Endothelial cell of umbilical vein (primary cell): ENCODE data around the gene IFIT5. TPM values are rescaled to one million over a fixed set of nuclear protein-coding genes. Genes with fewer than 3 reads are reported as not detected.

ENCODE experiments used
- BruUV-seq: library from RNA; stranded (reverse); fragments of 400-500 nt; replicated peaks from 2 replicates; lab custom pipeline; 2021; lab: Mats Ljungman, UMichigan
- CTCF ChIA-PET: fragments of 300-600, 350-600 bp; sonication (Branson Sonifier 250); formaldehyde crosslinking; loops from one replicate; lab custom pipeline; 2021; ENCODE audit warnings: antibody characterized with exemption, inconsistent platforms; lab: Charles Lee
- POLR2A ChIA-PET: fragments of 300-600, 350-600 bp; sonication (Branson Sonifier 250); formaldehyde crosslinking; loops from one replicate; lab custom pipeline; 2021; ENCODE audit warnings: antibody characterized with exemption, inconsistent platforms; lab: Charles Lee
- DNase-seq: peaks from one replicate; pipeline ENCODE4 v3.0.0-alpha.2; 2011; ENCODE audit warnings: low read depth, low spot score
- FAIRE-seq: peaks from 2 replicates; lab custom pipeline; 2011; peaks lifted over from hg19 to GRCh38; lab: Jason Lieb, UNC
- H2AFZ ChIP-seq: 2 replicates; pipeline ENCODE4 v1.6.0; 2012; ENCODE audit warnings: low read depth, low read length, control low read depth, inconsistent platforms
- H3K27ac ChIP-seq: 2 replicates; pipeline ENCODE4 v1.5.1; 2011; ENCODE audit warnings: low read depth, mild to moderate bottlenecking, control low read depth, low read length, moderate library complexity; ENCODE audit not compliant: insufficient read depth
- H3K27me3 ChIP-seq, 2 experiments: 2 replicates each; pipeline versions ENCODE4 v1.6.0 to v1.6.1; 2011; ENCODE audit warnings: low read length in 2 of 2, mixed read lengths in 1 of 2; ENCODE audit not compliant: control insufficient read depth in 2 of 2, insufficient read depth in 2 of 2
- H3K36me3 ChIP-seq, 2 experiments: 2 replicates in 1 of 2; 3 replicates in 1 of 2; pipeline ENCODE4 v1.5.1; 2011; ENCODE audit warnings: low read length in 2 of 2, mild to moderate bottlenecking in 1 of 2, moderate library complexity in 1 of 2; ENCODE audit not compliant: control insufficient read depth in 2 of 2, insufficient read depth in 2 of 2; ENCODE audit errors: extremely low read depth in 1 of 2
- H3K4me1 ChIP-seq: 3 replicates; pipeline ENCODE4 v1.5.1; 2011; ENCODE audit warnings: mild to moderate bottlenecking, low read length; ENCODE audit not compliant: control insufficient read depth, insufficient read depth; ENCODE audit errors: extremely low read depth
- H3K4me2 ChIP-seq: 2 replicates; pipeline ENCODE4 v1.6.1; 2011; ENCODE audit warnings: low read length, control low read depth, mixed read lengths; ENCODE audit not compliant: insufficient read depth
- H3K4me3 ChIP-seq, 3 experiments: fragments of 200-600 bp in 1 of 3; sonication (generic), shearing (Covaris generic) in 1 of 3; replicated peaks in 1 of 3; 2 replicates each; pipeline ENCODE4 v1.5.1; 2011 to 2016; ENCODE audit warnings: control low read depth in 3 of 3, low read length in 3 of 3, mild to moderate bottlenecking in 2 of 3, inconsistent platforms in 1 of 3, low read depth in 1 of 3, moderate library complexity in 1 of 3; ENCODE audit not compliant: insufficient read depth in 1 of 3
- H3K79me2 ChIP-seq: 2 replicates; pipeline ENCODE4 v1.6.0; 2012; ENCODE audit warnings: low read length, inconsistent platforms; ENCODE audit not compliant: control insufficient read depth, insufficient read depth
- H3K9ac ChIP-seq: replicated peaks from 2 replicates; pipeline ENCODE3; 2011; ENCODE audit warnings: low read length, control low read depth; ENCODE audit not compliant: insufficient read depth; ENCODE audit errors: extremely low read depth
- H3K9me1 ChIP-seq: replicated peaks from 3 replicates; pipeline ENCODE4 v1.6.0; 2011; ENCODE audit warnings: mild to moderate bottlenecking, low read length; ENCODE audit not compliant: control insufficient read depth, insufficient read depth; ENCODE audit errors: extremely low read depth
- H3K9me3 ChIP-seq: replicated peaks from 2 replicates; pipeline ENCODE4 v1.5.1; 2012; ENCODE audit warnings: low read length, inconsistent platforms; ENCODE audit not compliant: control insufficient read depth, insufficient read depth
- H4K20me1 ChIP-seq: replicated peaks from 2 replicates; pipeline ENCODE3; 2011; ENCODE audit warnings: mild to moderate bottlenecking, low read length; ENCODE audit not compliant: control insufficient read depth, insufficient read depth; ENCODE audit errors: extremely low read depth
- CTCF ChIP-seq, 2 donors: IDR thresholded peaks; 1 replicate in 1 of 2; 2 replicates in 1 of 2; pipeline ENCODE4 v1.5.1; 2011; ENCODE audit warnings: low read length in 2 of 2, mild to moderate bottlenecking in 2 of 2, moderate library complexity in 2 of 2, control low read depth in 1 of 2, inconsistent platforms in 1 of 2, low read depth in 1 of 2; ENCODE audit not compliant: insufficient read depth in 1 of 2; ENCODE audit errors: extremely low read depth in 1 of 2
- EZH2 ChIP-seq: IDR thresholded peaks from 2 replicates; pipeline ENCODE4 v1.6.1; 2012; ENCODE audit warnings: borderline replicate concordance, low read depth, mild to moderate bottlenecking, moderate library complexity, low read length, inconsistent platforms; ENCODE audit not compliant: severe bottlenecking
- FOS ChIP-seq: IDR thresholded peaks from 2 replicates; pipeline ENCODE4 v1.6.1; 2011; ENCODE audit warnings: mild to moderate bottlenecking, low read length, moderate library complexity, borderline replicate concordance; ENCODE audit not compliant: insufficient read depth
- GATA2 ChIP-seq: IDR thresholded peaks from 2 replicates; pipeline ENCODE4 v1.7.0; 2011; ENCODE audit warnings: low read depth, mild to moderate bottlenecking, moderate library complexity, mixed read lengths, low read length; ENCODE audit not compliant: insufficient read length, insufficient read depth
- JUN ChIP-seq: IDR thresholded peaks from 2 replicates; pipeline ENCODE4 v1.6.1; 2011; ENCODE audit warnings: borderline replicate concordance, low read depth; ENCODE audit not compliant: insufficient read length, insufficient read depth
- MAX ChIP-seq: IDR thresholded peaks from 2 replicates; pipeline ENCODE4 v1.6.1; 2011; ENCODE audit not compliant: insufficient read depth, insufficient read length
- MYC ChIP-seq: IDR thresholded peaks from one replicate; pipeline ENCODE4 v1.6.1; 2011; ENCODE audit warnings: mild to moderate bottlenecking, low read depth, low read length
- POLR2A ChIP-seq: IDR thresholded peaks from 2 replicates; pipeline ENCODE4 v1.6.1; 2012; ENCODE audit warnings: low read depth, mild to moderate bottlenecking, control low read depth, low read length
- POLR2AphosphoS5 ChIP-seq: IDR thresholded peaks from 2 replicates; pipeline ENCODE4 v1.6.1; 2012; ENCODE audit warnings: low read depth, mild to moderate bottlenecking, control low read depth, low read length, moderate library complexity; ENCODE audit not compliant: insufficient read depth
- dilution Hi-C: fragments of 300-500 bp; cut with MboI; formaldehyde crosslinking; loops from one replicate; pipeline ENCODE4 v1.15.0; 2019; ENCODE audit warnings: low sequenced_read_pairs; ENCODE audit not compliant: extremely low pct_ligation_motif_present
- intact Hi-C: fragments of 100-400 bp; cut with micrococcal nuclease; formaldehyde crosslinking; loops from one replicate; pipeline ENCODE4 v1.10.0; 2022
- polyA plus RNA-seq, 4 experiments: library from polyadenylated mRNA; depleted of rRNA in 3 of 4; stranded (reverse) in 3 of 4; unstranded in 1 of 4; fragments of >200 nt; gene quantifications; 2 replicates each; pipeline versions ENCODE4 v1.2.1 to v1.2.3, GENCODE V29; 2011 to 2012; ENCODE audit warnings: missing spikeins in 1 of 4
- total RNA-seq: library from RNA; stranded (reverse); gene quantifications from 2 replicates; pipeline ENCODE4 v1.2.3, GENCODE V29; 2021

The IFIT5 gene
- total and polyA plus RNA-seq, 2 donors (not counting 3 experiments of a cell fraction or from before 2014, with no cell fraction given), result 1.0 to 3.2 TPM

GRCh38 chr10:89367529-89367928 is 46.8 kb upstream of the IFIT5 start:
- Histone ChIP-seq H3K79me2 (no peaks in the 10 kb centered on the region), H3K9me3 (no peaks in the 10 kb centered on the region), H2AFZ (no peak overlapping the region), H3K4me3 (no peak overlapping the region), H4K20me1 (no peaks in the 10 kb centered on the region), H3K27ac (no peak overlapping the region), H3K9ac (no peak overlapping the region), H3K9me1 (no peaks in the 10 kb centered on the region), H3K27me3 (peaks cover 9 to 15% of the 10 kb centered on the region in 2 experiments), H3K4me1 (no peaks in the 10 kb centered on the region), H3K36me3 (no peaks in the 10 kb centered on the region), H3K4me2 (no peak overlapping the region)
- TF ChIP-seq POLR2A (no peak), EZH2 (no peak)
- dilution Hi-C loops, result no loop called here
- BruUV-seq, result no TSS peak
- CTCF ChIA-PET, result interaction anchor here (0.7 to 2.9 kb wide), 3 partner anchors 11 to 150 kb away, joined by 4 to 31 read pairs (median 11); partner anchors contain the start of gene IFIT1B
- POLR2A ChIA-PET, result no interaction called here
- no peak for DNase-seq
- FAIRE-seq, result no peak
- intact Hi-C loops, result no loop called here

- H3K27ac ChIP-seq, result no peak overlapping the region
These were observed 46.2 kb upstream of the IFIT5 start for GRCh38 chr10:89368129-89368528.

More at GRCh38 chr10:89368129-89368528, 46.2 kb upstream of the IFIT5 start:
- FAIRE-seq (no peak), DNase-seq (no peak)
- ChIA-PET CTCF (interaction anchor here (0.7 to 2.9 kb wide), 8 partner anchors 10 to 195 kb away, joined by 3 to 35 read pairs (median 9); partner anchors contain the start of genes IFIT1B and IFIT2), POLR2A (no interaction called here)
- intact Hi-C loops (no loop called here), dilution Hi-C loops (no loop called here)
- BruUV-seq, result no TSS peak
- Histone ChIP-seq H3K4me3 (no peak overlapping the region), H2AFZ (no peak overlapping the region), H3K4me2 (no peak overlapping the region), H3K9me1 (no peaks in the 10 kb centered on the region), H3K36me3 (no peaks in the 10 kb centered on the region), H3K79me2 (no peaks in the 10 kb centered on the region), H3K9ac (no peak overlapping the region), H4K20me1 (no peaks in the 10 kb centered on the region), H3K4me1 (no peaks in the 10 kb centered on the region), H3K27me3 (peaks cover 9 to 15% of the 10 kb centered on the region in 2 experiments), H3K9me3 (no peaks in the 10 kb centered on the region)
- TF ChIP-seq MYC, result no peak
- no peak for TF ChIP-seq POLR2A
- no peak for TF ChIP-seq GATA2
- no peak for TF ChIP-seq JUN
- no peak for TF ChIP-seq CTCF (IDR thresholded peaks at IDR 0.05; ENCODE audit: extremely low read depth in 1 of 2, insufficient read depth in 1 of 2, low read depth in 1 of 2, low read length in 2 of 2)
- no peak for TF ChIP-seq POLR2AphosphoS5
- TF ChIP-seq EZH2, result no peak
- no peak for TF ChIP-seq MAX
- TF ChIP-seq FOS, result no peak
